ENCODE data around the gene ARHGEF12. TPM values are rescaled to one million over a fixed set of nuclear protein-coding genes. Genes with fewer than 3 reads are reported as not detected.
A peak's percentile ranks its signal among the peaks of the same experiment; 100 is the strongest.

Gene ARHGEF12
- total and polyA plus RNA-seq, 7 donors: 18.6 to 129 (median 80.5) TPM

DNA sequence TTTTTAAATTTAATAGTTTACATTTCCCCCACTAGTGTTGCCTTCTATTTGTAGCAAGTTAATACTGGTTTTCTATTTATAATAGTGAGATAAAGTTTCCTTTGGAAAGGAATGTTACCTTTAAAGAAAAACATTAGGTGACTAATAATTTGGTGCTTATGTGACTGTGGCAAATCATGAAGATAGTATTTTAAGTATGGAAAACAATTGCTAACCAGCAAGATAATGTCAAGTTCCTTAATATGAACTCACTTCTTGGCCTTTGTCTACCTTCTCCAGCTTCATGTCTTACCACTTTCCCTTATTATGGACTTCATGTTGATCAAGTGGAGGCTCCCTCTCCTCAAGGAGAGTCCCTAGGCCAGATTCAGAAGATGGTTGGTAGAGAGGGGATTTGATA, 27.2 kb downstream of the ARHGEF12 start:
- H3K4me3 ChIP-seq: no peak overlapping the region
- H3K27ac ChIP-seq: no peak overlapping the region
- H3K36me3 ChIP-seq: no peaks in the 10 kb centered on the region
- H3K4me1 ChIP-seq: peaks cover 0 to 25% (median 13%) of the 10 kb centered on the region in 4 donors
- H3K9me3 ChIP-seq: no peaks in the 10 kb centered on the region
- no peaks in the 10 kb centered on the region for H3K27me3 ChIP-seq
- DNase-seq: no peak
- intact Hi-C loops (cut with DNase I): no loop called here
- TF ChIP-seq EP300 (IDR thresholded peaks at IDR 0.05) (no peak), POLR2AphosphoS5 (IDR thresholded peaks at IDR 0.05) (no peak), POLR2A (IDR thresholded peaks at IDR 0.05) (no peak)
- TF ChIP-seq, protein P1, sequence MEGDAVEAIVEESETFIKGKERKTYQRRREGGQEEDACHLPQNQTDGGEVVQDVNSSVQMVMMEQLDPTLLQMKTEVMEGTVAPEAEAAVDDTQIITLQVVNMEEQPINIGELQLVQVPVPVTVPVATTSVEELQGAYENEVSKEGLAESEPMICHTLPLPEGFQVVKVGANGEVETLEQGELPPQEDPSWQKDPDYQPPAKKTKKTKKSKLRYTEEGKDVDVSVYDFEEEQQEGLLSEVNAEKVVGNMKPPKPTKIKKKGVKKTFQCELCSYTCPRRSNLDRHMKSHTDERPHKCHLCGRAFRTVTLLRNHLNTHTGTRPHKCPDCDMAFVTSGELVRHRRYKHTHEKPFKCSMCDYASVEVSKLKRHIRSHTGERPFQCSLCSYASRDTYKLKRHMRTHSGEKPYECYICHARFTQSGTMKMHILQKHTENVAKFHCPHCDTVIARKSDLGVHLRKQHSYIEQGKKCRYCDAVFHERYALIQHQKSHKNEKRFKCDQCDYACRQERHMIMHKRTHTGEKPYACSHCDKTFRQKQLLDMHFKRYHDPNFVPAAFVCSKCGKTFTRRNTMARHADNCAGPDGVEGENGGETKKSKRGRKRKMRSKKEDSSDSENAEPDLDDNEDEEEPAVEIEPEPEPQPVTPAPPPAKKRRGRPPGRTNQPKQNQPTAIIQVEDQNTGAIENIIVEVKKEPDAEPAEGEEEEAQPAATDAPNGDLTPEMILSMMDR (IDR thresholded peaks at IDR 0.05): no peak

DNA sequence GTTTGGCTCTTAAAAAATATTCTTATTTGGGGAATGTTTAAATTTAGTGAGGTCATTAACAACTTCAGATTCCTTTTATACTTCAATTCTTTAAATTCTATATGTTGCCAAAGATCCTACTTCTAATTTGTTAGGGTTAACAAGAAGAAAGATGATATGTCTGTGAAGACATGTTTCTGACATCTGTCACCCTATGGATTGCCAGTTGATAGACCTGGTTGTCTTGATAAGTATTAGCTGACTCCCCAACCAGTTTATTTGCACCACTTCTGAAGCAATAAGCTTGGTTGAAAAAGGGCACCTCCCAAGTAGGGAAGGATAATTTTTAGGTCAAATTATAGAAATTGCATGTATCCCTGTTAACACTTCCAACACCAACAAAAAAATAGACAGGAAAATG, 29.3 kb downstream of the ARHGEF12 start:
- H3K36me3 ChIP-seq: no peaks in the 10 kb centered on the region
- H3K27ac ChIP-seq: no peak overlapping the region
- H3K9me3 ChIP-seq: no peaks in the 10 kb centered on the region
- intact Hi-C loops (cut with DNase I): no loop called here
- TF ChIP-seq POLR2AphosphoS5 (IDR thresholded peaks at IDR 0.05): no peak
- TF ChIP-seq, protein P1 (IDR thresholded peaks at IDR 0.05): no peak
- no peak for TF ChIP-seq EP300 (IDR thresholded peaks at IDR 0.05)
- TF ChIP-seq POLR2A (IDR thresholded peaks at IDR 0.05): no peak
- H3K27me3 ChIP-seq: no peaks in the 10 kb centered on the region
- H3K4me1 ChIP-seq: peaks cover 0 to 31% (median 16%) of the 10 kb centered on the region in 4 donors
- no peak for DNase-seq
- H3K4me3 ChIP-seq: no peak overlapping the region

DNA sequence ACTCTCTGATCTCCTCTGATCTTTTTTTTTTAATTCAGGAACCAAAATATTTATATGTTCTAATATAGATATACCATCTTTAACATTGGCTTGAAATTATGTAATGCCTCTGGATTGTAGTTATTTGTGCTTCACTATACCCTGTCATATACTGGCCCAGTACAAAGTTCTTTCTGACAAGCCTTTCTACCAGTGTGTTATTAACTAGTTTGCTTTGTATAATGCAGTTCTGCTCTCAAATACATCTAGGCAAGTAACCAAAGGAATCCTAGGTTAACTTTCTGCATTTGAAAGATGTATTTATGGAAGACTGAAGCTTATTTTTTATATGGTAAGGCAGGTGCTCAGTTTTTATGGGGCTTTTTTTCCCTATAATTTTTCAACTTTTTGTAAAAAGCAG, 36.1 kb downstream of the ARHGEF12 start:
- no peak for DNase-seq
- Histone ChIP-seq H3K9me3 (no peaks in the 10 kb centered on the region), H3K36me3 (no peaks in the 10 kb centered on the region), H3K4me1 (peaks cover 0 to 53% (median 33%) of the 10 kb centered on the region in 4 donors), H3K27me3 (no peaks in the 10 kb centered on the region), H3K4me3 (no peak overlapping the region), H3K27ac (peak overlapping the region in 2 of 4 donors; percentile 48 to 59)
- intact Hi-C loops (cut with DNase I): no loop called here
- TF ChIP-seq POLR2A (IDR thresholded peaks at IDR 0.05): no peak
- TF ChIP-seq, protein P1 (IDR thresholded peaks at IDR 0.05): no peak
- TF ChIP-seq POLR2AphosphoS5 (IDR thresholded peaks at IDR 0.05): no peak
- TF ChIP-seq EP300 (IDR thresholded peaks at IDR 0.05): no peak

DNA sequence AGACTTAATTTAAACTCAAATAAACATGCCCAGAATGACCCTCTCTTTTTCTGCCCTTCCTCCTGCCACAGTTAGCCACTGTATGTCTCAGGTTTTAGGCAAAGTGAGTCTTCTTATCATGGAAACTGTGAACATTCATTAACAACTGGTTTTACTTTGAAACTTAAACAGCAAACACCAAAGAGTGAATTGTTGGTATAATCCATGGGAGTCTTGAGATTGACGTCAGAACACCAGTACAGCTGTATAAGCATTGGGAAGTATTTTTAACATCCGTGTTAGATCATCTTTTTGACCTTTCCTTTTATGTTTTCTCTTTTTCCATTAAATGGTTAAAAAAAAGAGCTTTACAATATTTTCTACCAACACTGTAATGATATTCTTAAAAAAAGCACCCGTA, 38.9 kb downstream of the ARHGEF12 start:
- Histone ChIP-seq H3K27me3 (no peaks in the 10 kb centered on the region), H3K36me3 (no peaks in the 10 kb centered on the region), H3K4me3 (no peak overlapping the region), H3K27ac (peak overlapping the region in 1 of 4 donors; percentile 68), H3K9me3 (no peaks in the 10 kb centered on the region), H3K4me1 (peaks cover 0 to 64% (median 39%) of the 10 kb centered on the region in 4 donors)
- intact Hi-C loops (cut with DNase I): no loop called here
- 87 to 91% methylated on average over 3 of the region's 3 CpGs for WGBS, 2 donors
- TF ChIP-seq, protein P1 (IDR thresholded peaks at IDR 0.05): no peak
- TF ChIP-seq POLR2A (IDR thresholded peaks at IDR 0.05): no peak
- no peak for DNase-seq

DNA sequence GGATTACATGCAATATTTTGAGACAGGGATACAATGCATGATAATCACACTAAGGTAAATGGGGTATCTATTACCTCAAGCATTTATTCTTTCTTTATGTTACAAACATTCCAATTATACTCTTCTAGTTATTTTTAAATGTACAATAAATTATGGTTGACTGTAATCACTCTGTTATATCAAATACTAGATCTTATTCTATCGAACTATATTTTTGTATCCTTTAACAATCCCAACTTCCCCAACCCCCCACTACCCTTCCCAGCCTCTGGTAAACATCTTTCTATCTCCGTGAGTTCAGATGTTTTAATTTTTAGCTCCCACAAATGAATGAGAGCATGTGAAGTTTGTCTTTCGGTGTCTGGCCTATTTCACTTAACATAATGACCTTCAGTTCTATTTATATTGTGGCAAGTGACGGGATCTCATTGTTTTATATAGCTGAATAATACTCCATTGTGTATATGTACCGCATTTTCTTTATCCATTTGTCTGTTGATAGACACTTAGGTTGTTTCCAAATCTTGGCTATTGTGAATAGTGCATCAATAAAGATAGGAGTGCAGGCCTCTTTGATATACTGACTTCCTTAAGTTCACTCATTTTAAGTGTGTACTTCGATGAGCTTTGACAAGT, 40.5 kb downstream of the ARHGEF12 start:
- Histone ChIP-seq H3K27ac (peak overlapping the region in 3 of 4 donors; percentile 35 to 68 (median 46)), H3K4me3 (no peak overlapping the region), H3K36me3 (no peaks in the 10 kb centered on the region), H3K27me3 (no peaks in the 10 kb centered on the region), H3K9me3 (no peaks in the 10 kb centered on the region), H3K4me1 (peaks cover 0 to 64% (median 42%) of the 10 kb centered on the region in 4 donors)
- 49 to 76% methylated on average over 6 of the region's 6 CpGs for WGBS, 2 donors
- intact Hi-C loops (cut with DNase I): no loop called here
- TF ChIP-seq EP300 (IDR thresholded peaks at IDR 0.05): no peak
- no peak for DNase-seq

All from sigmoid colon (tissue), 7 donors.